Testis (tissue), 2 donors: ENCODE results near the gene MSI2.

ENCODE experiments used
- POLR2A ChIP-seq: fragments of 450-650 bp; IDR thresholded peaks from one replicate; pipeline ENCODE4 v1.6.1; 2017; ENCODE audit warnings: antibody characterized with exemption, mild to moderate bottlenecking, moderate library complexity
- TF ChIP-seq, protein P1 (sequence below), 3 experiments: fragments of 450-650 bp in 2 of 3; fragments of 200-600 bp in 1 of 3; sonication (generic) in 1 of 3; IDR thresholded peaks; one replicate each; pipeline ENCODE4 v1.5.1; 2016 to 2019; ENCODE audit warnings: antibody characterized with exemption in 3 of 3, mild to moderate bottlenecking in 2 of 3, moderate library complexity in 1 of 3

DNA sequence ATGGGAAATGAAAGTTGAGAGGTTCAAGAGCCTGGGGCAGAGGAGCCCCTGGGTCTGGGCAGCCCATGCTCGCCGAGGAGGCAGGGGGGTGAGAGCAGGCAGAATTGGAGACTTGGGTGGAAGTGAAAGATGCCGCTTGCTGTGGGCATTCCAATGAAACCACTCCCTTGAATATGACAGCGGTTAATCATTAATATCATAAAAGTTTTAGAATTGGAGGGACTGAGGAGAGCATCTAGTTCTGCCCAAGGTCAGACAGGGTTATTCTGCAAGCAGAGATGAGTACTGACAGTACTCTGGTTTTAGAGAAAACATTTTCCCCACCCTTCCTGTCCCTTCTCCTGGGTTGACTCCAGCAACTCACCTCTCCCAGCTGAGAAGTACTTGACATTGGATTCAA is 180.2 kb downstream of the MSI2 start:
- TF ChIP-seq, protein P1, sequence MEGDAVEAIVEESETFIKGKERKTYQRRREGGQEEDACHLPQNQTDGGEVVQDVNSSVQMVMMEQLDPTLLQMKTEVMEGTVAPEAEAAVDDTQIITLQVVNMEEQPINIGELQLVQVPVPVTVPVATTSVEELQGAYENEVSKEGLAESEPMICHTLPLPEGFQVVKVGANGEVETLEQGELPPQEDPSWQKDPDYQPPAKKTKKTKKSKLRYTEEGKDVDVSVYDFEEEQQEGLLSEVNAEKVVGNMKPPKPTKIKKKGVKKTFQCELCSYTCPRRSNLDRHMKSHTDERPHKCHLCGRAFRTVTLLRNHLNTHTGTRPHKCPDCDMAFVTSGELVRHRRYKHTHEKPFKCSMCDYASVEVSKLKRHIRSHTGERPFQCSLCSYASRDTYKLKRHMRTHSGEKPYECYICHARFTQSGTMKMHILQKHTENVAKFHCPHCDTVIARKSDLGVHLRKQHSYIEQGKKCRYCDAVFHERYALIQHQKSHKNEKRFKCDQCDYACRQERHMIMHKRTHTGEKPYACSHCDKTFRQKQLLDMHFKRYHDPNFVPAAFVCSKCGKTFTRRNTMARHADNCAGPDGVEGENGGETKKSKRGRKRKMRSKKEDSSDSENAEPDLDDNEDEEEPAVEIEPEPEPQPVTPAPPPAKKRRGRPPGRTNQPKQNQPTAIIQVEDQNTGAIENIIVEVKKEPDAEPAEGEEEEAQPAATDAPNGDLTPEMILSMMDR (IDR thresholded peaks at IDR 0.05): no peak
- TF ChIP-seq POLR2A: no peak
